LoVo (cell line): Measurements from ENCODE around the gene HES3.

Experiments
- DNase-seq: peaks from one replicate; pipeline ENCODE4 v3.0.0-alpha.2; 2016; ENCODE audit warnings: low spot score

Gene HES3

DNA sequence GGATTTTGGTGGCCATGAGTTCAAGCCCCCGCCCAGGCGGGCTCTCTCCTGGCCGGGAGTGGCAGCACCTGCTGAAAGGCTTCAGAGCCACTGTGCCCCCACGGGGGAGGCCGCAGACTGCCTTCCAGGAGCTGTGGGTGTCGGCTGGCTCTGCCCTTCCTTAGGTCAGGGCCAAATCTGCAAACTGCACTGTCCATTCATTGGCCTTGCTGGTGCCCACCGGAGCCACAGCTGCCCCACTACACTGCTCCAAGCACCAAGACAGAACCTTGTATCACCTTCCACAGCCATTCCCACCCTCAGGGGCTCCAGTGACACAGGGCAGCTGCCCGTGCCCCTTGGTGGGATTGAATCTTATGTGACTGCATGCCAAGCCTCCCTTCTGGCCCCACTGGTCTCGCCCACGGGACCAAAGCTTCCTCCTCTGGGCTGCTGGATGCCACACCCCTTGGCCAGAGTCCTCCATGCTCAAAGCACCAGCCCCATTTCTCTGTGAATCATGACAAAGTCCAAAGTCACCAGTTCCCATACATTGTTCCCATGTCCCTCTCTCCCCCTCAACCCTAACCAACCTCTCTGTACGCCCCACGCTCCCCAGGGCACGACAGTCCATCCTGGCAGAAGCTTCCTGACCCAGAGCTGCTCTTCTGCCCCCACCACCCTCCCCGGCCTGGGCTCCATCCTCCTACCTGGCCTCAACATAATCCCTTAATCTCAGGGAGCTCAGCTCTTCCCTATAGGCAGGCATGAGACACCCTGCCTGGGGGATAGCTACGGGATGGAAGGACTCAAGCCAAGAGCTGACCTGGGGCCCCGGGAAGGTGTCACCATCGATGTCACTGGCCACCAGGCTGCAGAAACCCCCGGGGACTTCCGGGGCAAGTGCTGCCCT lies 37.8 kb downstream of the HES3 start:
- no peak for DNase-seq

DNA sequence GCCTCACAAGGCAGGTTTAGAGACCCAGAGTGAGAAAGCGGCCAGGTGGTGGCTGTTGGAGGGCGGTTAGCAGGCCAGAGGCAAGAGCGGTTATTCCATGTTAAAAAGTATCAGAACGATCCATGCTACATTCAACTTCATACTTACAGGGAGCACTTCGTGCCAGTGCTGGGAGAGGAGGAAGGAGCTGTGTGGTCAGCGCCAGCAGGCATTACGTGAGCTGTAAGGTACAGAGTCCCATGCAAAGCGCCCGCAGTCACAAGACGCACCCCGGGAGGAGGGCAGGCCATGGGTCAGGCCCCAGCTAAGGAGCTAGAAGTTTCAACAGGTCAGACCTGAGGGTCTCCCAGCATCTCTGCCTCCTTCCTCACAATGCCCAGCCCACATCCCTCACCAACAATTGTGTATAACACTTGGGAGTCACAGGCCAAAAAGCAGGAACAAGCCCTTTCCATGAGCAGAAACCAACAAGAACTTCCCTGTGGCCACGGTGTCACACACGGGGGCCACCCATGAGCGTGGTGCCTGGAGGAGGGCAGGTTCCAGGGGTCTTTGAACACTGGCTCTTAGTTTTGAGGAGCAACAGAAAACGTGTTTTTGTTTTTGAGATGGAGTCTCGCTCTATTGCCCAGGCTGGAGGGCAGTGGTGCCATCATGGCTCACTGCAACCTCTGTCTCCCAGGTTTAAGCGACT lies 38.7 kb downstream of the HES3 start:
- no peak for DNase-seq

DNA sequence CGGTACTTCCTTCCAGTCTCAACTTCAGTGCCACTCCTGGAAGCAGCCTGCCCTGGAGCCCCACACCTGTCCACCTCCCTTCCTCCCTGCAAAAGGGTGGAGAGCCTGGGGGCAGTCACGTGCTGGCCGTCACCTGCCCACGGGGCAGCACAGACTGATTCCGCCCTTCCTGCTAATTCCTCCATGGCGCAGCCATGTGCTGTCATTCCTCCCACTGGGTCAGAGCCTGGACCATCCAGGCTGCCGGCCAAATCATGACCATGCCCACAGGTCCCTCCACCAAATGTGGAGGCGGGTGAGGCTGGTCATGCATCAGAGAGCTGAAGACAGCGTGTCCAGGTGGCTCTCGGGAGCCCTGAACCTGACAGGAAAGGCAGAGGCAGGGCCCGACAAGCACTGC lies 41.4 kb downstream of the HES3 start:
- no peak for DNase-seq

DNA sequence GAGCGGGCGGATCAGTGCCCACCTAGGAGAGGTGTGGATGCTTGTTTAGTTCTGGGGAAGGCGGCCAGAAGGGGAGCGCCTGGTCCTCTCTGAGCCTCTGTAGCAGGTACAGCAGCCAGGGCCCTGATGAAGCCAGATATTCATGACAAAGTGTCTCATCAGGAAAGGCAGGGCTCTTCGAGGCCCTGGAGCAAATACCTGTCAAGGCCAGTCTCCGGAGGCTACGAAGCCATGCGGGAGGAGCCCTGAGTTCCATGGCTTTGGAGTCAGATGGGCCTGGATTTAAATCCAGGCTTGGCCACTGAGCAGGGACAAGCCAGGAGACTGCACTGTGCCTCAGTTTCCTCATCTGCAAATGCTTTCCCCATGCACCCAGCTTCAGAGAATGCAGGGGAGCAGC lies 42.3 kb downstream of the HES3 start:
- no peak for DNase-seq

DNA sequence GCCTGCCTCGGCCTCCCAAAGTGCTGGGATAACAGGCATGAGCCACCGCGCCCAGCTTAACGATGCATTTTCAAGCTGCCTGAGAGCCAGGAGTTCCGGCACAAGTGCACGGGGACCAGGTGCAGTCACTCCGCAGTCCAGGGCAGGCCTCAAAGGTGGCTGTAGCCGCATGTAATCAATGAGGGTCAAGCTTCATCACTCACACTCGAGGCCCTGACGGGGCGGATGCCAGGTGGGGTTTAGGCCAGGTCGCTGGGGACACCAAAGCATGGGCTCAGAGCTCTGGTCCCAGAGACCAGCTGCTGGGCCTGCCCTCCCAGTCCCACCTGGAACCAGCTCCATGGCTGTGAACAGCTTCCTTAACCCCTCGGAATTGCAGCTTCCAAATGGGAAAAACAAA lies 43.0 kb downstream of the HES3 start:
- no peak for DNase-seq

DNA sequence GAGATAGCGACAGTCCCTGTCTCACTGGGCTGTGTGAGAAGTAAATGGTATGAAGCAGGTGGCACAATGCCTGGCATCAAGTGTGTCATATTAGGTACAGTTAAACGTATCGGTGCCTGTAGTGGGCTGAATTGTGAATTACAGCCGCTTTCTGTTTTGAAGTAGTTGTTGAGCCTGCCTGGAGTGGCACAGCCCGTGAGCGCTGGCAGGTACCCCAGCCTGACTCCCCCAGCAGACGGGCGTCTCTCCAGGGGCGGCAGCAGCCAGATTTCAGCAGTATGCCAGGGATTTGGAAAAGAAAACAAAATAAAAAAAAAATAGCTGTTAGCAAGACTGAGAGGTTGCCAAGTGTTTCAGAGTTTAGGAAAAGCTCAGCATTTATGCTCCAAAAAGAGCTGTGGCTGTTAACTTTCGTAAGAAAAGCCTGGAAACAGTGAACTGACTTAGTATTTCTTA lies 43.5 kb downstream of the HES3 start:
- no peak for DNase-seq

DNA sequence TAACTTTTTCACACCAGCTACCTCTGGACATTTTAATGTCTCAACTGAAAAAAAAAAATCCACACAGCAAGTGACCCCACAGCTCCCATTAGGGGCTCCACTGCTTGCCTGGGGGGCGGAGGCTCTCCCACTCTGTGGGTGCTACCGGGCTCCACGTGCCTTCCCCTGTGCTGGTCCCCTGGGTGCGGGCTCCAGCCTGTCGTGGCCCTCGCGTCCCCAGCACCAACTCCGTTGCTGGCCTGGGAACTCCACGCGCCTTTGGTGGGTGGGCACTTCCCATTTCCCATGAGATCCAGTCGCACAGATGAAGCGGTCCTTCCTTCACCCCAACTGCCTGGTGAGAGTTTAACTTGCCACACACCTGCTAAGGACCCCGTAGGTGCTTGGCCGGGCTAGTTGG lies 44.0 kb downstream of the HES3 start:
- DNase-seq, result no peak

DNA sequence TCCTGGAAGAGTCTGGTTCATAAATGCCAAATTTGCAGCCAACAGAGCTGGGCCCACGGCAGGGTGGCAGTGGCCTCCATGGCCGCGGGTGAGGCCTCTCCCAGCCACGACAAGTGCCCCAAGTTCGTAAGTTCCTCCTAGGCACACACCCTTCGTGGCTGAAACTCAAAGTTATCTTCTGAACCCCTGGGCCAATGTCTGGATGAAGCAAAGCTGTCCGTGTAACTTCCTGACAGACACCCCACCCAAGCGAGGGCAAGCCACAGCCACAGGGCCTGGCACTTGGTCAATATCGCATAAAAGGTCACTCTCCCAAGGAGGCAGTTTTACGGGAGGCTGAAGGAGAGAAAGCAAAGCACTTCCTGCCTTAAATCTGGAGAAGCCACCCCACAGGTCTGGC lies 44.7 kb downstream of the HES3 start:
- DNase-seq, result no peak

DNA sequence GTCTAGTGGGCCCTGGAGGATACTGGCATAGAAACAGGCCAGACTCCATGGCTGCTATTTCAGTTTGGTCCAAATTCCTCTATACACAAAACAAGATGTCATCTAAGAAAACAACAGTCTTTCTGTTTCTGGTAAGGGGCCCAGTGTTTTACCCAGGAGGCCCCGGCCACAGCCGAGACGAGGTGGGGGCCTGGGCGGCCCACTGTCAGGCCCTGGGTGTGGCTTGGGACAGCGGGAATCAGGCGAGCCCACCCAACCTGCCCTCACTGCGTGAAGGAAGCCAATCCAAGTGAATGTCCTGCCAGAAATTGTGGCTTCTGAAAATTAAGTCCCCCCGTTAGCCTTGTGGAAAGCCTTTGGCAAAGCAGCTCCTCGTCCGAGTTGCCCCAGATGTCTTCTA lies 48.1 kb downstream of the HES3 start:
- DNase-seq, result no peak

DNA sequence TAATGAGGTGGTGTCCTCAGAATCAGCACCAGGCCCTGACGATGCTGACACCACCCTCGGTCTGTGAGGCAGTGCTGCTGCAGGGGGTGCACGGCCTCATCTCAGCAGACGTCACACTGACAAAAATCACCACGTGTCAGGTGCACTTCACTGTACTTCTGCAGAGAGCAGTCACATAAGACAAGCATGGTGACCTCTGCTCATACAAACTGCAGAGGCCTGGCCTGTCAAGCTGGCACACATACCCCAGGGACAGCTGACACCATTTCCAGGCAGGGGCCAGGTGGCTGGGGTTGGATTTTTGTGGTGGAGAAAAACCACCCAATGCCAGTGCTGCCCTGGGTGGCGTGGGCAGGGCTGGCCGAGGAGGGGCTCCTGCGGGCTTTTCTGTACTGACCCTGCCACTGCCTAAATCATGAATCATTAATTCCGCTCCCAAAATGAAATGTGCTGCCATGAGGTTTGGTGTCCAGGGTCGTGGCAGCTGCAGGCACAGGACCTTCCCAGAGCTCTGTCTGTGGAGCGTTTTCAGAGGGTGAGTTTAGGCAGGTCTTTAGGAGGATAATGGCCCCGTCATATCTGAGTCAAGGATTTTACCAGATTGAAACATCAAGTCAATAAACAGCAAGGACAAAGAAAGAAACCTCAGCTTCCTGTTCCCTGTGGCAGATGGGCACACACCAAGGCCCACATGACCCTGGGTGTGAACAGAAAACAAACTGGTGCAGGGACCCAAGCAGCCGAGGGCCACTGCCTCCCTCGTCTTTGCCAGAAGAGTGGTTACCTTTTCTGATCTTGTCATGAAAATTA lies 50.3 kb downstream of the HES3 start:
- DNase-seq, result no peak

DNA sequence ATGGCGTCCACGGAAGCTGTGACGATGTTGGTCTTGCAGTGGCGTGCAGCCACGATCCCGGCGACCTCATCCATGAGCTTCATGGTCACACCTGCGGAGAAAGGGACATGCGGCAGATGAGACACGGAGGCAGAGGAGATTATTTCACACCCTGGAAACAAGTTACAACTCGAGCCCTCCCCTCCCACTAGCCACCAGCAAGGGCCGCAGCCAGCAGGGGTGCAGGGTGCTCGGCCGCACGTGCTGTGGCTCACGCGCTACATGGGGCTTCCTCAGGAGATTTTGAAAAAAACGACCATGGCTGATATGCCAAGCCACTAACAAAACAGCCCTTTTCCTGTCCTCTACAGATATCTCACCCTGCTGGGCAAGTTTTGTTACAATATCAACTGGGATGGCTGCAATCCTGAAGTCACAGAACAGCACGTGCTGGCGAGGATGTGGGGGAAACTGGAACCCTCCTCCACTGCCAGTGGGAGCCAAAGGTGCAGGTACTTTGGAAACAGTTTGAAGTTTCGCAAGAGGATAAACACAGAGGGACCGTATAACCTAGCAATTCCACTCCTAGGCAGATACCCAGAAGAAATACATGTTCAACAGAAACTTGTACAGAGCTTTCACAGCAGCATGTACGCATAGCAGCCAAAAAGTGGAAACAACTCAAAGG lies 51.0 kb downstream of the HES3 start:
- no peak for DNase-seq
